TTC549 (cell line): ENCODE data around the gene SYT7.
"Not testable (repeated sequence)": the region's sequence is repeated elsewhere in the genome, so short reads cannot be mapped to it uniquely, and the experiment has no call there.

ENCODE experiments used
- FAIRE-seq: peaks from 2 replicates; lab custom pipeline; 2012; peaks lifted over from hg19 to GRCh38; lab: Jason Lieb, UNC

Gene SYT7, protein sequence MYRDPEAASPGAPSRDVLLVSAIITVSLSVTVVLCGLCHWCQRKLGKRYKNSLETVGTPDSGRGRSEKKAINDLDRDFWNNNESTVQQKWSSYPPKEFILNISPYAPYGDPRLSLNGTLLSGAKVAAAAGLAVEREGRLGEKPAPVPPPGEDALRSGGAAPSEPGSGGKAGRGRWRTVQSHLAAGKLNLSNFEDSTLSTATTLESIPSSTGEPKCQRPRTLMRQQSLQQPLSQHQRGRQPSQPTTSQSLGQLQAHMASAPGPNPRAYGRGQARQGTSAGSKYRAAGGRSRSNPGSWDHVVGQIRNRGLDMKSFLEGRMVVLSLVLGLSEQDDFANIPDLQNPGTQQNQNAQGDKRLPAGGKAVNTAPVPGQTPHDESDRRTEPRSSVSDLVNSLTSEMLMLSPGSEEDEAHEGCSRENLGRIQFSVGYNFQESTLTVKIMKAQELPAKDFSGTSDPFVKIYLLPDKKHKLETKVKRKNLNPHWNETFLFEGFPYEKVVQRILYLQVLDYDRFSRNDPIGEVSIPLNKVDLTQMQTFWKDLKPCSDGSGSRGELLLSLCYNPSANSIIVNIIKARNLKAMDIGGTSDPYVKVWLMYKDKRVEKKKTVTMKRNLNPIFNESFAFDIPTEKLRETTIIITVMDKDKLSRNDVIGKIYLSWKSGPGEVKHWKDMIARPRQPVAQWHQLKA

GRCh38 chr11:61581030-61581928 lies at the start of gene SYT7:
SYT7 (minus strand) TSS chr11:61581076; CDS start chr11:61580820, 256 bp downstream.
- FAIRE-seq: no peak

DNA sequence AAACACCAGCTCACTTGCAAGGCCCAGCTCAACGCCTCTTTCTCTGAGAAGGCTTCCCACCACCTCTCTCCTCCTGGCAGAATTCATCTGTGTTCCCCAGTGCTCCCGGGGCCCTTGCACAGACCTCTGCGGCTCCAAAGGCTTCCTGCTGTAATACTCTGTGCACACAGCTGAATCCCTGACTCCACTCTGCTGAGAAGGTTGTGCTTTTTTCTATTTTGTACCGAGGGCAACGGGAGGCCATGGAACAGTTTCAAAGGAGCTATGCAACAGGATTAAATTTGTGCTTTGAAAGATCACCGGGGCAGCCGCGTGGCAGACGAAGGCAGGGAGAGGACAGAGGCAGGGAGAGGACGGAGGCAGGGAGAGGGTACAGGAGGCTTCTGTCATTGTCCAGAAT lies 49.2 kb upstream of the SYT7 start:
- FAIRE-seq: no peak

GRCh38 chr11:61629082-61629833 lies 48.4 kb upstream of the SYT7 start:
- FAIRE-seq: no peak

DNA sequence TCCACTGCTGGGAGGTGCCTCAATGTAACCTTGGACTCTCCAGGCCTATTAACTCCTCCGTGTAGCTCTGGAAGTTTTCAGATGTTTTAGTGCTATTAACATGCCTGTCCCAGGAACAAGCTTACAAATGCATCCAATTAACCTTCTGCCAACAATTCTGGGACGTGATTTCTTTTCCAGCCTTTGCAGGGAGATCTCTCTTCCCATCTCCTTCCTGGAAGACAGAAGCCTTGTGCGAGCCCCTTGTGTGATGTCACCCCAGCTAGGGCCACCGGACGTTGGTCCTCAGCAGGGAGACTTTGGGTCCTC lies 47.7 kb upstream of the SYT7 start:
- FAIRE-seq: no peak

DNA sequence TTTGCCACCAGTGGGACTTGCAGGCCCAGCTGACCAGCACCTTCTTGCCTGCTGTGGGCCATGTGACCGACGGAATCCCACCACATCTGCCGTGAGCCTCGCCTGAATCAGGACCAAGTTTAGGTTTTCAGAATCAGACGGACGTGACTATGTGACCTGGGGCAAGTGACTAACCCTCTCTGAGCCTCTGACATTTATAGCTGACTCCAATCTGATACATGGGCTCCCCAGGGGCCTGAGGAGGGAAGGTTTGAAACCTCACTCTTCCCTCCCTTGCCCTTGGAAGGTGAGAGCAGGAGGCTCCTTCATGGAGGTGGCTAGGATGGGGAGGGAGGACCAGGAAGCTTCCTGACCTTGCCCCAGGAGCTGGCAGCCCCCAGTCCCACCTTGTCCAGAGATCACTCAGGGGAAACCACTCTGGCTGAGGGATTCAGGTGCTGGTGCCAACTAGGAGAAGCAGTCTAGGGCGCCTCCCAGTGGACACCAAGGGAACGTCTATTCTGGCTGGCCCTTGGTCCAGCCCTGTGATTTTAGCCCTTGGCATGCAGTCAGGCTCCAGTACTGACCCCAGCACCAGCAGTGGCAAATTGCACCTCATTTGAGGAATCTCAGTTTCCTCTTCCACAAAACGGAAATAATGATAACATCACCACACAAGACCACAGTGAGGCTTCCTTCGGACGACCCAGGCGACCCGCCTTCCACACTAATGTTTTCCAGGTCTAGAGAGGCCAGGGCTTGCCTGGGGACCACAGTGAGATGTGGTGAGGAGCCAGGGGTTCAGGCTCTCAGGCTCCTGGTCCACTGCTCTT lies 47.2 kb upstream of the SYT7 start:
- no peak for FAIRE-seq

GRCh38 chr11:61626580-61627380 lies 45.9 kb upstream of the SYT7 start:
- no peak for FAIRE-seq

DNA sequence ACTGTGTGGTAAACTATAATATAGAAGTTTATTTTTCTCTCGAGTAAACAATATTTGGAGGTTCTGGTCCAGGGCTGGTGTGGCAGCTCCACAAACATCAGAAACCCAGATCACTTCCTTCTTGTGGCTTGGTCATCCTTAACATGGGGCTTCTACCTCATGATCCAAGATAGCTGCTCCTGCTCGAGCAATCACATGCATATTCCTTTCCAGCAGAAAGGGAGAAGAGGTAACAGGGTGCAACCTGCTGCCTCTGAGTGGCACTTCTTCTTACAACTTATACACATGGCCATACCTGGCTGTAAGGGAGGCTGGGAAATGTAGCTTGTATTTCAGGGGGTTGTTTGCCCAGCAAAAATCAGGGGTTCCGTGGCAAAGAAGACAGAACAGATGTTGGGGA lies 44.6 kb upstream of the SYT7 start:
- no peak for FAIRE-seq

DNA sequence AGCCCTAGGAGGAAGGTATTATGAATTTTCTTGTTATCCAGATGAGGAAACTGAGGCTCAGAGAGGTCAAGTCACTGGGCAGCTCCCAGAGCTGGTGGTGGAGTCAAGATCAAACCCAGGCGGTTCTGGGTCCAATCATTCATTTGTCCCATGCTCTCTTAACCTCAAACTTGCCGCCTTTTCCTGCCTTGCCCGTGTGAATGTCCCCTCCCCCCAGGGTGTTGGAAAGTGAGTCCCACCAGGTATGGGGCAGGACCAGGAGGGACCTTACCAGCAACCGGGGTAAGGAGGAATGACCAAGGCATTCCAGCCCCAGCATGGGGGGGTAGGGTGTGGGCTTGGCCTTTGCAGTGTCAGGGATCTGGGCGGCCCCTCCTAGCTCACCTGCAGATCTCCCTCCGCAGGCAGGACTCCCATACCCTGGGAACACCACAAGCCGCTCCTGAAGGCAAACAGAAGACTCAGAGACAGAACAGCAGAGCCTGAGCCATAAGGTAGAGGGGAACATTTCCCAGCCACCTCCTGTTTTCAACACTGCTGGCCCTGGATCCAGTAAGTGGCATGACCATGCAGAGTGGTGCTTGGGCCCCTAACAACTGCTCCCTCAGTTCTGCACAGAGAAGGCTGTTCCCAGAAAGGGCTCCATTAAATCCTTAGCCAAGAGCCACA lies 41.2 kb upstream of the SYT7 start:
- no peak for FAIRE-seq

GRCh38 chr11:61619471-61620226 lies 38.8 kb upstream of the SYT7 start:
- FAIRE-seq: no peak

DNA sequence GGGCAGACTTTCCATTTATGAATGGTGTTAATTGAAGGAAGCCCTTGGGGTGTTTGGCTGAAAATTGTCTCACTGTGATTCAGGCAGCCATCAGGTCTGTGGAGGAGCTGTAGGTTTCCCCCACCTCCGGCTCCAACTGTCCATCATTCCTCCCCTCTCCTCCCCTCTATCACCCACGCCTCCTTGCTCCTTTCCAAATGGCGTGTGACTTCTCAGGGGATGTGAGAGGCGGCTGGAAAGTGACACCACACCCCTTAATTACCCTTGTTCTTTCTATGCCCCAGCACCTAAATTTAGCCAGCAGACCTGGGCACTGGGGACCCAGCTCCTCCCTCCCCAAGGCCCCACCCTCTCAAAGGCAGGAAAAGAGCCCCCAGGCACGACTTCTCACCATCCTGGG lies 38.1 kb upstream of the SYT7 start:
- no peak for FAIRE-seq

DNA sequence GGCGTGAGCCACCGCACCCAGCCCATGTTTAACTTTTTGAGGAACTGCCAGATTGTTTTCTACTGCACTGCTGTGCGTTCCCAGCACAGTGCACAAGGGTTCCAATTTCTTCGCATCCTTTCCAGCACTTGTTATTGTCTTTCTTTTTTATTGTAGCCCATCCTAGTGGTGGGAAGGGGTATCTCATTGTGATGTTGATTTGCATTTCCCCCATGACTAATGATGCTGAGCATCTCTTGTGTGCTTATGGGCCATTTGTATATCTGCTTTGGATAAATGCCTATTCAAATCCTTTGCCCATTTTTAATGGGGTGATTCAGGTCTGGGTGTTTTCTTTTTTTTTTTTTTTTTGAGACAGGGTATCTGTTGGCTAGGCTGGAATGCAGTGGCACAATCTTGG lies 36.6 kb upstream of the SYT7 start:
- FAIRE-seq: no peak

DNA sequence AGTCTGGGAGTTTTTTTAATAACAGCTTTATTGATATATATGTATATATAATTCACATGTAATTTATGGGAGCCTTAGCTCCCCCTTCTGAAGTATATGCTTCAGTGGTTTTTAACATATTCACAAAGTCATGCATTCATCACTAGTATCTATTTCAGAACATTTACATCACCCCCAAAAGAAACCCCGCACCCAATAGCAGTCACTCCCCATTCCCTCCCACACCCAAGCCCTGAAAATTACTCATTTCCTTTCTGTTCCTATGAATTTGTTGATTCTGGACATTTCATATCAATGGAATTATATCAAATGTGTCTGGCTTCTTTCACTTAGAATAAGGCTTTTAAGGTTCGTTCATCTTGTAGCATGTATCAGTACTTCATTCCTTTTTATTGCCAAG lies 35.6 kb upstream of the SYT7 start:
- no peak for FAIRE-seq

DNA sequence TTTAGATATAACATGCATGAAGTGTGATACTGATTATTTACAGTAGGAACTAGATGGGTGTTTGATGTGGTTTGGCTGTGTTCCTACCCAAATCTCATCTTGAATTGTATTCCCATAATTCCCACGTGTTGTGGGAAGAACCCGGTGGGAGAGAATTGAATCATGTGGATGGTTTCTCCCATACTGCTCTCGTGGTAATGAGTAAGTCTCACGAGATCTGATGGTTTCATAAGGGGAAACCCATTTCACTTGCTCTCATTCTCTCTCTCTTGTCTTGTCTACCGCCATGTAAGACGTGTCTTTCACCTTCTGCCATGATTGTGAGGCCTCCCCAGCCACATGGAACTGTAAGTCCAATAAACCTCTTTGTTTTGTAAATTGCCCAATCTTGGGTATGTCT lies 33.9 kb upstream of the SYT7 start:
- not testable (repeated sequence) for FAIRE-seq

GRCh38 chr11:61613870-61614269 lies 33.0 kb upstream of the SYT7 start:
- FAIRE-seq: no peak

- no peak for FAIRE-seq
Measured at GRCh38 chr11:61613051-61613450, 32.2 kb upstream of the SYT7 start.

DNA sequence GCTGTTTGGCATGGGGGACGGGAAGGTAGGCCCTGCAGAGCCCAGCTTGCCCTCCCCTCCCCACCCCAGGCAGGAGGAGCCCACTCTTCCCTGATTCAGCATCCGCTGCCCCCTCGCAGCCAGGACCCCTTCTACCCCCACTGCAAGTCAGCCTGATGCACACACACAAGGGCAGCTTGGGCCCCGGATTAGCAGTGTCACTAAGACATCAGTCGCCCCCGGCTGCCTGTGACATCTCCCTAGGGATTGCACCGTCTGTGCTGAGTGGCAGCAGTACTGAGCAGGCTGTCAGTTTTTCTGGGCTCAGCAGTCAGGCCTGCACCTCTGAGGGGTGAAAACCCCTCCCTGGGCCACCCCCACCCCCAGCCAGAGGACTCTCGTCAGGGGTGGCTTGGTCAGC lies 30.4 kb upstream of the SYT7 start:
- no peak for FAIRE-seq

DNA sequence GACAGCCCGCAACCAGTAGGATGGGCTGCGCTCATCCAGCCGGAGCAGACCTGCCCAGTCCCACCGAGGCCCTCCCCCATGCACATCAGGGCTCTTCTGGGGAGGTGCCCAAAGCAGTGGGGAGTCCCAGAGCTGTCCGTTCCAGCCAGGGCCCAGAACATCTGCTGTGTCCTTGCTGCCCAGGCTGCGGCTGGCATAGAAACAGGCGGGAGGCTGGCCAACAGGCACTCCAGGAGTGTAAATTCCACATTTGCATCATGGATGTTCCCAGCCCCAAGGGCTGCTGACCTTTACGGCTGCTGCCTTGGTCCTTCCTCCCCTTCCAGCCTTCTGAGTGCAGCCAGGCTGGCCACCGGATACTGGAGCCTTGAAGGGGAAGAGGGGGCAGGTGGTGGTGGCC lies 30.0 kb upstream of the SYT7 start:
- no peak for FAIRE-seq

DNA sequence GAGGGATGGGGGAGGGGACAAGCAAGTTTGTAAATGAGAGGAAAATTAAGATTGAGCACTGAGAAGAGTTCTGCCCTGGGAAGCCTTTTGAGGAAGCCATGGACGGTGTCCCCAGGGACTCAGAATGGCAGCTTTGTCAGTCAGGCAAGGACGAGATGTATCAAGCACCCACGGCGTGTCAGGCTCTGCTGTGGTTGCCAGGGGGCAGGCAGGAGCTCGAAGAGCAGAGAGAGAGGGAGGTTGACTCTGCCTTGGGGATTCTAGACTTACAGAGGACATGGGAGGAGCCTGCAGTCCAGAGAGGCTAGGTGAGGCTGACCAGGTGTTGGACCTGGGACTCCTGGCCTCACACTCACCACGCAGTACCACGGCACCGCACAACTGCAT lies 29.1 kb upstream of the SYT7 start:
- no peak for FAIRE-seq
